GM06990 (cell line): ENCODE data around the gene SH2D6.

Experiments used
- DNase-seq: peaks from one replicate; pipeline ENCODE4 v3.0.0-alpha.2; 2011; ENCODE audit not compliant: insufficient read length; ENCODE audit errors: extremely low read depth
- H3K27me3 ChIP-seq: replicated peaks from 2 replicates; pipeline ENCODE4 v1.6.0; 2011; ENCODE audit warnings: low read length; ENCODE audit not compliant: control insufficient read depth, insufficient read depth
- H3K36me3 ChIP-seq: 2 replicates; pipeline ENCODE4 v1.5.1; 2011; ENCODE audit warnings: low read length; ENCODE audit not compliant: control insufficient read depth, insufficient read depth
- H3K4me3 ChIP-seq: replicated peaks from 2 replicates; pipeline ENCODE4 v1.5.1; 2011; ENCODE audit warnings: low read depth, mild to moderate bottlenecking, control low read depth, low read length
- TF ChIP-seq, protein P1 (sequence below): IDR thresholded peaks from 2 replicates; pipeline ENCODE4 v1.5.1; 2011; ENCODE audit warnings: low read length, control low read depth, mild to moderate bottlenecking, inconsistent platforms; ENCODE audit not compliant: insufficient read depth, poor library complexity, severe bottlenecking

The SH2D6 gene

DNA sequence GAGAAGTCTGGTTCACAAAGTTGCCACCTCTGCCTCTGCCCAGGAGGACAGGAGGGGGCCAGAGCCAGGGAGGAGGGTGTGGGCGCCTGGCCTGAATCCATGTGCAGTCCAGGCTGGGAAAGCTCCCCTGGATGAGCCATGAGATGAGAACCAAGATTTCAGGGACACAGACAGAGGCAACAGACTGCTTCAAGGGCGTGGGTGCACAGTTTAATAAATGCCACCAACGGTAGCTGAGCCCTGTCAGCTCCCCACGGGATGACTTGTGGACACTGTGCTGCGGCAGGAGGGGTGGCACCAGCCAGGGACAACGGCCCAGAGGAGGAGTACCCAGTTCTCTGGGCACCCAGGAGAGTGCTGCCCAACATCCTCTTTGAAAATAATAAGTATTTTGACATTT, 23.5 kb upstream of the SH2D6 start:
- H3K36me3 ChIP-seq, result peaks cover 15% of the 10 kb centered on the region
- TF ChIP-seq, protein P1, sequence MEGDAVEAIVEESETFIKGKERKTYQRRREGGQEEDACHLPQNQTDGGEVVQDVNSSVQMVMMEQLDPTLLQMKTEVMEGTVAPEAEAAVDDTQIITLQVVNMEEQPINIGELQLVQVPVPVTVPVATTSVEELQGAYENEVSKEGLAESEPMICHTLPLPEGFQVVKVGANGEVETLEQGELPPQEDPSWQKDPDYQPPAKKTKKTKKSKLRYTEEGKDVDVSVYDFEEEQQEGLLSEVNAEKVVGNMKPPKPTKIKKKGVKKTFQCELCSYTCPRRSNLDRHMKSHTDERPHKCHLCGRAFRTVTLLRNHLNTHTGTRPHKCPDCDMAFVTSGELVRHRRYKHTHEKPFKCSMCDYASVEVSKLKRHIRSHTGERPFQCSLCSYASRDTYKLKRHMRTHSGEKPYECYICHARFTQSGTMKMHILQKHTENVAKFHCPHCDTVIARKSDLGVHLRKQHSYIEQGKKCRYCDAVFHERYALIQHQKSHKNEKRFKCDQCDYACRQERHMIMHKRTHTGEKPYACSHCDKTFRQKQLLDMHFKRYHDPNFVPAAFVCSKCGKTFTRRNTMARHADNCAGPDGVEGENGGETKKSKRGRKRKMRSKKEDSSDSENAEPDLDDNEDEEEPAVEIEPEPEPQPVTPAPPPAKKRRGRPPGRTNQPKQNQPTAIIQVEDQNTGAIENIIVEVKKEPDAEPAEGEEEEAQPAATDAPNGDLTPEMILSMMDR, result no peak
- no peaks in the 10 kb centered on the region for H3K27me3 ChIP-seq
- no peak for DNase-seq
- H3K4me3 ChIP-seq, result no peak overlapping the region

DNA sequence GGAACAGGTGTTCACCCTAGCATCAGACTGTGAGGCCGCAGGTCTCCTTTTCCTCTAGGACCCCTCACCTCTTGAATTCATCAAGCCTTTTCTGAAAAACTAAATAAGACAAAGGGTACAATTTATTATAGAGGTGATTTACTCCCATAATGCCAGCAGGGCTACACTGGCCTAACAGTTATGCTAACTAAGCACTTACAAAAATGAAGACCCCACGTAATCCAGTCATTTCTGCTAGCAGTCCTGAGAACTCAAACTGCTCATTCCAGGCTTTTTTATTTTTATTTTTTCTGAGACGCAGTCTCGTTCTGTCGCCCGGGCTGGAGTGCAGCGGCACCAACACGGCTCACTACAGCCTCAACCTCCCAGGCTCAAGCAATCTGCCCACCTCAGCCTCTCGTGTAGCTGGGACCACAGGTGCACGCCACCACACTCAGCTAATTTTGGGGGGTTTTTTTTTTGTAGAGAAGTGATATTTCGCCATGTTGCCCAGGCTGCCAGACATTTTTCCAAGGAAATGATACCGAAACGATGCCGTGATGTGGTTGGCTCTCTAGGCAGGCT, 22.5 kb upstream of the SH2D6 start:
- no peak for DNase-seq
- TF ChIP-seq, protein P1, result no peak
- H3K4me3 ChIP-seq, result no peak overlapping the region
- H3K36me3 ChIP-seq, result peaks cover 15% of the 10 kb centered on the region
- H3K27me3 ChIP-seq, result no peaks in the 10 kb centered on the region

DNA sequence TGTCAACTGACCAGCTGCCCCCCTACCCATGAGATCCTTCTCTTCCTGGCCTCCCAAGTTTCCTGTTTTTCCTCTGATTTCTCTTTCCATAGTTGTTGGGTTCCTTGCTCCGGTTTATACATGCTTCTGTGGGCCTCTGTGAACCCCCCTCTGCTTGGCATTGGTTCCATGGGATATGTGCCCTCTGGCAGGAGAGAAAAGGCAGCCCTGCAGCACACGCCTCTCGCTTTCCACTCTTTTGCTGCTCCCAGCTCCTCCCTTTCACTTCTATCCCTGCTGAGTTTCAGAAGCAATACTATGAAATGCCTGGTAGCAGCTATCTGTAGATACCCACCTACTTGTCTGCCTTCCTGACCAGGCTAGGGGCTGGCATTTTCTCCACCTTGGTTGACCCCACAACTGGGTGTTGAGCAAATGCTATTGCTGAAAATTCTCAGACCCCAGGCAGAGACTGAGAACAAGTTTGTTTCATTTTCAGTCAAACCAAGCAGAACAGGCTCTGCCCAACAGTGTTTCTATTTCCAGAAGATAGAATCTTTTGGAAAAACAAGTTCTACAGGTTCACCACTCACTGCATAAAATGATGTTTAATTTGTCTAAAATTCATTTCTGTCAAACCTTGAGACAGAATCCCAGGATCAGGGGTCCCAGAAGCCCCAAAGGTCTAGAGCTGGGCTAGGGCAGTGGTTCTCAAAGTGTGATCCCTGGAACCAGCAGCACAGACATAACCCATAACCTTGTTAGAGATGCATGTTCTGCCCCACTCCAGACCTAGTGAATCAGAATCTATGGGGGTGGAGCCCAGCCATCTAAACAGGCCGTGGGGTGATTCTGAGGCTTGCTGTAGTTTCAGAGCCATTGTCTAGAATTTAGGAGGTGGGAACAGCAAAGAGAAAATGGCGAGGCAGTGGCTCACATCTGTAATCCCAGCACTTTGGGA, 21.7 kb upstream of the SH2D6 start:
- H3K27me3 ChIP-seq, result no peaks in the 10 kb centered on the region
- no peak for DNase-seq
- peaks cover 15% of the 10 kb centered on the region for H3K36me3 ChIP-seq
- no peak overlapping the region for H3K4me3 ChIP-seq
- TF ChIP-seq, protein P1, result no peak

DNA sequence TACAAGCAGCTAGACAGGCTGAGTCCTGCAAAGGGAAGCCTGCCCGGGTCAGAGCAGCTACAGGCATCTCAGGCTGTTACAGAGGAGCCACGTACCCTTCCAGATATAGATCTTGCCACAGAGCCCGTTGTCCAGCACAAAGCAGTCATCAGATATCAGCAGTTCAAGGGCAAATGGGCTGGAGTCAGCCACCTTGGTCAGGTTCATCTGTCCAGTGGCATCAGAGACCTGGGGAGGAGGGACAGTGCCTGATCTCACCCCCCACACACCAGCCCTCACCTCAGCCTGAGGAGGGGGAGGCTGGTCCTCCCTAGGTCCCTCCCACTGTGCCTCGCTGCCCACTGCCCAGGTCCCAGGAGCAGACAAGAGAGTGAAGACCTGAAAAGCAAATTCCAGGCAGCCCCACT, 20.6 kb upstream of the SH2D6 start:
- TF ChIP-seq, protein P1, result no peak
- H3K36me3 ChIP-seq, result peaks cover 15% of the 10 kb centered on the region
- DNase-seq, result no peak

DNA sequence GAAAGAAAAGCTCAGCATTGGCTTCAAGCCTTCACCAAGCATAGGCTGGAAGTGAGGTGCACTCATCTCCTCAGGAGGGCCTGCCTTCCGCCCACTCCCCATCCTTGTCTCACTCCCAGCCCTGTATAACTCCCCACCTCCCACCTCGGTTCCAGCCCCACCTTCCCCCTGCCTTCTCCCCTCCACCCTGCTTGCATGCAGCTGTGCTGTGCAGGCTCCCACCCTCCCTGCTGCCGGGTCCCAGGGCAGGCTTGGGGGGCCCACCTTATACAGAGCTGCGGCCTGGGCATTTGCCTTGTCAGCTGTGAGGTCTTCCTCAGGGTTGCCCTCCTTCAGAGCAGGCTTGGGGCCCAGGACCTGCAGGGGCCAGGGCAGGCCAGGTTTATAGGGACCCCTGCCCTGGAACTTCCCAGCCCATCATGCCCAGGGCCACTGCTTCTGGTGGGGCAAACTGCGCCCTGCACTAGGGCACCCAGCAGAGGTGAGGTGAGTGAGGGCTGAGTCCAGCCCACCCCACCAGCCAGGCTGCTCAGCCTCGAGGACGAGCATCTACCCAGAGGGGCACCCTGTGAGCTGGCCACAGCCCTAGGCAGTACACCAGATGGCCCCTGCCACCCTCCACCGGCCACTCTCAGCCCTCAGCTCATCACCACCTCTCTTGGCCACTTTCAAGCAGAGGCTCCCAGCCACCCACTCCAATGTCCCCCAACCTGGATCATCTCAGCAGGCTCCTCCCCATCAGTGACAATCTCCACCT, 19.9 kb upstream of the SH2D6 start:
- no peaks in the 10 kb centered on the region for H3K27me3 ChIP-seq
- H3K4me3 ChIP-seq, result no peak overlapping the region
- TF ChIP-seq, protein P1, result no peak
- DNase-seq, result no peak
- H3K36me3 ChIP-seq, result peaks cover 15% of the 10 kb centered on the region

More for the DNA sequence above, 20.6 kb upstream of the SH2D6 start:
- Histone ChIP-seq H3K27me3 (no peaks in the 10 kb centered on the region), H3K4me3 (no peak overlapping the region)
